IMR-90 (cell line): ENCODE measurements around the gene TMSB15C. TPM values are rescaled to one million over a fixed set of nuclear protein-coding genes. Genes with fewer than 3 reads are reported as not detected.

Experiments
- ATAC-seq: fragments of 200-7000 bp; cut with Tn5 transposase; 2 replicates; pipeline ENCODE4 v1.9.1; 2020; ENCODE audit warnings: low read depth, mild to moderate bottlenecking, moderate library complexity
- BruUV-seq: library from RNA; stranded (reverse); fragments of 400-500 nt; replicated peaks from 2 replicates; lab custom pipeline; 2021; lab: Mats Ljungman, UMichigan
- CTCF ChIA-PET: fragments of 300-600 bp; formaldehyde crosslinking; extraction: SDS; loops from one replicate; lab custom pipeline; 2021; ENCODE audit warnings: antibody characterized with exemption; lab: Yijun Ruan, JAX
- POLR2A ChIA-PET: fragments of 300-600 bp; sonication (Branson Sonifier 250); formaldehyde crosslinking; loops from one replicate; lab custom pipeline; 2022; ENCODE audit warnings: antibody characterized with exemption; ENCODE audit not compliant: unreplicated experiment; lab: Charles Lee
- DNase-seq: peaks from one replicate; pipeline ENCODE4 v3.0.0; 2013
- H2AFZ ChIP-seq: replicated peaks from 2 replicates; pipeline ENCODE3; 2013; ENCODE audit warnings: low read length, mild to moderate bottlenecking; ENCODE audit not compliant: poor library complexity
- H2AK5ac ChIP-seq: 2 replicates; pipeline ENCODE4 v1.6.1; 2013; ENCODE audit warnings: low read depth, low read length, inconsistent platforms
- H2AK9ac ChIP-seq: replicated peaks from 2 replicates; pipeline ENCODE3; 2013; ENCODE audit warnings: mild to moderate bottlenecking, low read depth, low read length, moderate library complexity; ENCODE audit not compliant: poor library complexity
- H2BK120ac ChIP-seq: 2 replicates; pipeline ENCODE4 v1.6.1; 2013; ENCODE audit warnings: low read depth, low read length, inconsistent platforms
- H2BK15ac ChIP-seq: 3 replicates; pipeline ENCODE4 v1.6.1; 2013; ENCODE audit warnings: low read depth, low read length, inconsistent platforms
- H2BK20ac ChIP-seq: 2 replicates; pipeline ENCODE4 v1.6.1; 2013; ENCODE audit warnings: low read depth, mild to moderate bottlenecking, inconsistent platforms, low read length, moderate library complexity
- H2BK5ac ChIP-seq: 2 replicates; pipeline ENCODE4 v1.6.1; 2013; ENCODE audit warnings: mild to moderate bottlenecking, low read depth, low read length, inconsistent platforms; ENCODE audit not compliant: poor library complexity, severe bottlenecking
- H3K14ac ChIP-seq: replicated peaks from 2 replicates; pipeline ENCODE4 v1.6.1; 2013; ENCODE audit warnings: low read depth, low read length, inconsistent platforms
- H3K18ac ChIP-seq: 2 replicates; pipeline ENCODE4 v1.6.1; 2013; ENCODE audit warnings: low read depth, low read length, control low read depth
- H3K23ac ChIP-seq: 2 replicates; pipeline ENCODE4 v1.6.1; 2013; ENCODE audit warnings: low read depth, low read length, inconsistent platforms
- H3K27ac ChIP-seq: 2 replicates; pipeline ENCODE4 v1.5.1; 2013; ENCODE audit warnings: mild to moderate bottlenecking, control low read depth, low read length; ENCODE audit not compliant: insufficient read depth
- H3K27me3 ChIP-seq: 2 replicates; pipeline ENCODE4 v1.6.1; 2013; ENCODE audit warnings: low read length; ENCODE audit not compliant: control insufficient read depth, insufficient read depth
- H3K36me3 ChIP-seq: 2 replicates; pipeline ENCODE4 v1.6.1; 2013; ENCODE audit warnings: low read length, mixed read lengths; ENCODE audit not compliant: control insufficient read depth, insufficient read depth
- H3K4ac ChIP-seq: 2 replicates; pipeline ENCODE4 v1.6.1; 2013; ENCODE audit warnings: low read depth, low read length, inconsistent platforms
- H3K4me1 ChIP-seq: 2 replicates; pipeline ENCODE4 v1.6.1; 2013; ENCODE audit warnings: low read length, mixed read lengths; ENCODE audit not compliant: control insufficient read depth, insufficient read depth
- H3K4me2 ChIP-seq: 2 replicates; pipeline ENCODE4 v1.6.1; 2013; ENCODE audit warnings: low read depth, mild to moderate bottlenecking, control low read depth, low read length, moderate library complexity
- H3K4me3 ChIP-seq: 2 replicates; pipeline ENCODE4 v1.5.1; 2013; ENCODE audit warnings: low read depth, mild to moderate bottlenecking, control low read depth, low read length, moderate library complexity; ENCODE audit not compliant: insufficient read depth
- H3K56ac ChIP-seq: 2 replicates; pipeline ENCODE4 v1.6.1; 2013; ENCODE audit warnings: low read length, inconsistent platforms; ENCODE audit not compliant: insufficient read depth; ENCODE audit errors: extremely low read depth
- H3K79me1 ChIP-seq, 2 experiments: 2 replicates each; pipeline ENCODE4 v1.6.1; 2013; ENCODE audit warnings: low read length in 2 of 2, inconsistent platforms in 1 of 2, low read depth in 1 of 2
- H3K9ac ChIP-seq: 2 replicates; pipeline ENCODE4 v1.6.1; 2013; ENCODE audit warnings: low read depth, low read length, control low read depth
- H3K9me1 ChIP-seq: 2 replicates; pipeline ENCODE4 v1.6.1; 2013; ENCODE audit warnings: low read length, inconsistent platforms; ENCODE audit not compliant: insufficient read depth
- H3K9me3 ChIP-seq: 2 replicates; pipeline ENCODE4 v1.6.1; 2013; ENCODE audit warnings: low read length; ENCODE audit not compliant: control insufficient read depth, insufficient read depth
- H4K20me1 ChIP-seq: 2 replicates; pipeline ENCODE4 v1.6.1; 2013; ENCODE audit warnings: low read length, inconsistent platforms; ENCODE audit not compliant: insufficient read depth
- H4K5ac ChIP-seq: 2 replicates; pipeline ENCODE4 v1.6.1; 2013; ENCODE audit warnings: mild to moderate bottlenecking, low read depth, low read length, control low read depth
- H4K8ac ChIP-seq, 2 experiments: 2 replicates each; pipeline ENCODE4 v1.6.1; 2013; ENCODE audit warnings: low read depth in 2 of 2, low read length in 2 of 2, control low read depth in 1 of 2, inconsistent platforms in 1 of 2
- H4K91ac ChIP-seq: 2 replicates; pipeline ENCODE4 v1.6.1; 2013; ENCODE audit warnings: low read depth, low read length, inconsistent platforms; ENCODE audit not compliant: insufficient read depth
- BHLHE40 ChIP-seq: fragments of 150-350 bp; IDR thresholded peaks from 2 replicates; pipeline ENCODE4 v1.6.1; 2016; ENCODE audit warnings: mild to moderate bottlenecking, low read depth, low read length
- CEBPB ChIP-seq: IDR thresholded peaks from 2 replicates; pipeline ENCODE4 v1.6.1; 2012; ENCODE audit warnings: low read depth, low read length, improper control_type of control experiment
- CHD1 ChIP-seq: IDR thresholded peaks from 2 replicates; pipeline ENCODE4 v1.6.1; 2012; ENCODE audit warnings: low read depth, low read length, improper control_type of control experiment
- CTCF ChIP-seq: conservative IDR thresholded peaks from 2 replicates; pipeline ENCODE4 v1.5.1; 2012; ENCODE audit warnings: mild to moderate bottlenecking, low read depth, low read length, improper control_type of control experiment
- ELK1 ChIP-seq: fragments of 150-350 bp; IDR thresholded peaks from 2 replicates; pipeline ENCODE4 v1.6.1; 2016; ENCODE audit warnings: low read depth, mild to moderate bottlenecking, low read length, moderate library complexity, borderline replicate concordance
- FOS ChIP-seq: fragments of 150-350 bp; IDR thresholded peaks from 2 replicates; pipeline ENCODE4 v1.6.1; 2016; ENCODE audit warnings: low read depth, low read length
- MAFK ChIP-seq: IDR thresholded peaks from 2 replicates; pipeline ENCODE4 v1.6.1; 2012; ENCODE audit warnings: low read depth, low read length, improper control_type of control experiment
- MAZ ChIP-seq: IDR thresholded peaks from 2 replicates; pipeline ENCODE4 v1.6.1; 2012; ENCODE audit warnings: low read depth, mild to moderate bottlenecking, low read length, improper control_type of control experiment, moderate library complexity, borderline replicate concordance
- MXI1 ChIP-seq: IDR thresholded peaks from 2 replicates; pipeline ENCODE4 v1.6.1; 2012; ENCODE audit warnings: low read depth, mild to moderate bottlenecking, low read length, moderate library complexity, borderline replicate concordance
- NFE2L2 ChIP-seq: fragments of 150-350 bp; IDR thresholded peaks from 2 replicates; pipeline ENCODE4 v1.6.1; 2016; ENCODE audit warnings: low read depth, mild to moderate bottlenecking, low read length
- POLR2A ChIP-seq: IDR thresholded peaks from 2 replicates; pipeline ENCODE4 v1.6.1; 2012; ENCODE audit warnings: mild to moderate bottlenecking, low read depth, low read length
- RAD21 ChIP-seq: IDR thresholded peaks from 2 replicates; pipeline ENCODE4 v1.6.1; 2012; ENCODE audit warnings: low read length, improper control_type of control experiment
- RCOR1 ChIP-seq: IDR thresholded peaks from 2 replicates; pipeline ENCODE4 v1.6.1; 2012; ENCODE audit warnings: mild to moderate bottlenecking, low read length, improper control_type of control experiment; ENCODE audit not compliant: insufficient replicate concordance
- RFX5 ChIP-seq: IDR thresholded peaks from 2 replicates; pipeline ENCODE4 v1.8.0; 2012; ENCODE audit warnings: low read depth, mild to moderate bottlenecking, low read length, moderate library complexity
- SMC3 ChIP-seq: fragments of 150-350 bp; IDR thresholded peaks from 2 replicates; pipeline ENCODE4 v1.6.1; 2016; ENCODE audit warnings: low read depth, mild to moderate bottlenecking, antibody characterized with exemption, low read length, moderate library complexity
- USF2 ChIP-seq: fragments of 150-350 bp; IDR thresholded peaks from 2 replicates; pipeline ENCODE4 v1.6.1; 2017; ENCODE audit warnings: mild to moderate bottlenecking, antibody characterized with exemption, low read length, low read depth
- WGBS, 2 experiments: methylation state at CpG; one replicate each; pipeline versions ENCODE4 v1.1.5 to v1.1.7; 2013; ENCODE audit warnings: missing lambda C conversion rate in 2 of 2; ENCODE audit not compliant: insufficient read length in 1 of 2; ENCODE audit errors: extremely low coverage in 2 of 2; 5-methylcytosine and 5-hydroxymethylcytosine counted together
- dilution Hi-C: fragments of 300-500 bp; cut with HindIII; formaldehyde crosslinking; loops from one replicate; pipeline ENCODE4 v1.14.3; 2018; ENCODE audit warnings: low sequenced_read_pairs; ENCODE audit not compliant: unreplicated experiment
- in situ Hi-C: fragments of 300-500 bp; cut with MboI; formaldehyde crosslinking; loops from 3 replicates; pipeline ENCODE4 v1.14.3; 2019; ENCODE audit warnings: low sequenced_read_pairs, inconsistent platforms, mixed read lengths
- intact Hi-C: fragments of 100-400 bp; cut with micrococcal nuclease; formaldehyde crosslinking; loops from 2 replicates; pipeline ENCODE4 v1.10.0; 2022
- polyA plus RNA-seq, 3 experiments: library from polyadenylated mRNA; depleted of rRNA; stranded (reverse); fragments of >200 nt; gene quantifications; 2 replicates each; pipeline ENCODE4 v1.2.3, GENCODE V29; 2012; ENCODE audit warnings: low replicate concordance in 1 of 3
- total RNA-seq: library from RNA; depleted of rRNA; stranded (reverse); fragments of >200 nt; gene quantifications from 2 replicates; pipeline ENCODE4 v1.2.3, GENCODE V29; 2012

The TMSB15C gene
- total and polyA plus RNA-seq, 2 of the 4 experiments (the other 2 are of a cell fraction), result 1.9 to 2.0 TPM

GRCh38 chrX:104122829-104123228, 46.8 kb upstream of the TMSB15C start:
- DNase-seq (no peak), ATAC-seq (no peak)
- Histone ChIP-seq H4K8ac (no peak overlapping the region), H3K27ac (no peak overlapping the region), H3K56ac (no peak overlapping the region), H3K4me1 (no peaks in the 10 kb centered on the region), H3K27me3 (peaks cover 2% of the 10 kb centered on the region), H2BK20ac (no peak overlapping the region), H3K14ac (no peak overlapping the region), H3K4me3 (no peak overlapping the region), H3K79me1 (no peaks in the 10 kb centered on the region), H2AK9ac (no peak overlapping the region), H3K23ac (no peak overlapping the region), H3K9ac (no peak overlapping the region), H3K36me3 (no peaks in the 10 kb centered on the region), H2BK120ac (no peak overlapping the region), H2AK5ac (no peak overlapping the region), H4K91ac (no peak overlapping the region), H3K18ac (no peak overlapping the region), H3K4me2 (no peak overlapping the region), H3K4ac (no peak overlapping the region), H3K9me1 (no peaks in the 10 kb centered on the region), H3K9me3 (no peaks in the 10 kb centered on the region), H4K20me1 (no peaks in the 10 kb centered on the region; the same call in 1 of the 2 replicates), H4K5ac (no peak overlapping the region), H2AFZ (no peak overlapping the region), H2BK15ac (no peak overlapping the region), H2BK5ac (no peak overlapping the region)
- no TSS peak for BruUV-seq
- no CpG with 5 or more reads among the region's 5 CpGs for WGBS, 2 experiments
- POLR2A ChIA-PET, result no interaction called here
- intact Hi-C loops (no loop called here), in situ Hi-C loops (loop anchor here (25.0 kb wide), 1 partner anchor 286 kb away; the partner anchor contains the start of gene RAB9B), dilution Hi-C loops (no loop called here)
- TF ChIP-seq BHLHE40, result no peak
- TF ChIP-seq CTCF, result no peak
- no peak for TF ChIP-seq SMC3
- TF ChIP-seq USF2, result no peak
- TF ChIP-seq FOS, result no peak
- no peak for TF ChIP-seq NFE2L2
- TF ChIP-seq MXI1, result no peak
- no peak for TF ChIP-seq CEBPB
- no peak for TF ChIP-seq MAZ
- TF ChIP-seq ELK1, result no peak
- TF ChIP-seq MAFK, result no peak
- TF ChIP-seq CHD1, result no peak
- no peak for TF ChIP-seq POLR2A
- TF ChIP-seq RAD21, result no peak
- no peak for TF ChIP-seq RFX5
- no peak for TF ChIP-seq RCOR1
- CTCF ChIA-PET, result interaction anchor here (0.7 to 1.1 kb wide), 2 partner anchors 10 to 190 kb away, joined by 3 to 5 read pairs; no protein-coding TSS in a partner anchor
